Right atrium auricular region (tissue), 2 donors: Measurements from ENCODE around the gene IGFL4. TPM values are rescaled to one million over a fixed set of nuclear protein-coding genes. Genes with fewer than 3 reads are reported as not detected.

ENCODE experiments used
- DNase-seq: peaks from one replicate; pipeline ENCODE4 v3.0.0-alpha.2; 2019; ENCODE audit warnings: low spot score
- H3K27ac ChIP-seq, 2 donors: fragments of 200-600 bp; sonication (generic); 1 replicate in 1 of 2; 2 replicates in 1 of 2; pipeline ENCODE4 v1.5.1; 2016 to 2019
- H3K27me3 ChIP-seq, 2 donors: fragments of 200-600 bp; sonication (generic); one replicate each; pipeline versions ENCODE4 v1.5.1 to v1.6.0; 2017 to 2019
- H3K36me3 ChIP-seq: fragments of 200-600 bp; sonication (generic); one replicate; pipeline ENCODE4 v1.5.1; 2016
- H3K4me1 ChIP-seq, 2 donors: fragments of 200-600 bp; sonication (generic); one replicate each; pipeline versions ENCODE4 v1.5.1 to v1.6.0; 2017 to 2019
- H3K4me3 ChIP-seq, 2 donors: fragments of 200-600 bp; sonication (generic); 1 replicate in 1 of 2; 2 replicates in 1 of 2; pipeline ENCODE4 v1.5.1; 2017 to 2019; ENCODE audit warnings: mild to moderate bottlenecking in 1 of 2, moderate library complexity in 1 of 2
- H3K9me3 ChIP-seq, 2 donors: fragments of 200-600 bp; sonication (generic); one replicate each; pipeline ENCODE4 v1.5.1; 2019
- total RNA-seq, 2 donors: library from RNA; depleted of rRNA; stranded (reverse); fragments of >200 nt; gene quantifications; one replicate each; pipeline ENCODE4 v1.1.0, GENCODE V29; 2016
- TF ChIP-seq, protein P1 (sequence below), 2 donors: fragments of 200-600 bp; sonication (generic); IDR thresholded peaks; one replicate each; pipeline ENCODE4 v1.5.1; 2019; ENCODE audit warnings: antibody characterized with exemption in 2 of 2

Gene IGFL4
- total RNA-seq, 2 donors from 2014 or later, result not detected

DNA sequence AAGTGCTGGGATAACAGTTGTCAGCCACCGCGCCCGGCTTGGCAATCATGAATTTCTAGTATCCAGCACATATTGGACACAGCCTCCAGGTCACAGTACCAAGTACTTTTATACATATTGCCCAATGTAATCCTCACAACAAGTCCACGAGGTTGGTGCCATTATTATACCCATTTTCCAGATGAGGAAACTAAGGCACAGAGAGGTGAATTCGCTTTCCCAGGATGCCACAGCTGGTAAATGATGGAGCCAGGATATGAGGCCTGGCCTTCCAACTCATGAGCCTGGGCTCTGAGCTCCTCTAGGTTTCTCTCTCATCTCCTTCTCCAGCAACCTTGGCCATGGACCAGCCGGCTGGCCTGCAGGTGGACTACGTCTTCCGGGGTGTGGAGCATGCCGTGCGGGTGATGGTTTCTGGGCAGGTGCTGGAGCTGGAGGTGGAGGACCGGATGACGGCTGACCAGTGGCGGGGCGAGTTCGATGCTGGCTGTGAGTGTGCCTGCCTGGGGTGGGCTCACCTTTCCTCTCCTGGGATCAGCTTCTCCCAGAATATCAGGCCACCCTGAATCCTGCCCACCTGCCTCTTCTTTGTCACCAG lies 38.0 kb downstream of the IGFL4 start:
- Histone ChIP-seq H3K27ac (no peak overlapping the region), H3K36me3 (no peaks in the 10 kb centered on the region), H3K4me3 (no peak overlapping the region), H3K27me3 (no peaks in the 10 kb centered on the region), H3K9me3 (no peaks in the 10 kb centered on the region), H3K4me1 (peaks cover 0 to 18% of the 10 kb centered on the region in 2 donors)
- DNase-seq, result no peak
- TF ChIP-seq, protein P1, sequence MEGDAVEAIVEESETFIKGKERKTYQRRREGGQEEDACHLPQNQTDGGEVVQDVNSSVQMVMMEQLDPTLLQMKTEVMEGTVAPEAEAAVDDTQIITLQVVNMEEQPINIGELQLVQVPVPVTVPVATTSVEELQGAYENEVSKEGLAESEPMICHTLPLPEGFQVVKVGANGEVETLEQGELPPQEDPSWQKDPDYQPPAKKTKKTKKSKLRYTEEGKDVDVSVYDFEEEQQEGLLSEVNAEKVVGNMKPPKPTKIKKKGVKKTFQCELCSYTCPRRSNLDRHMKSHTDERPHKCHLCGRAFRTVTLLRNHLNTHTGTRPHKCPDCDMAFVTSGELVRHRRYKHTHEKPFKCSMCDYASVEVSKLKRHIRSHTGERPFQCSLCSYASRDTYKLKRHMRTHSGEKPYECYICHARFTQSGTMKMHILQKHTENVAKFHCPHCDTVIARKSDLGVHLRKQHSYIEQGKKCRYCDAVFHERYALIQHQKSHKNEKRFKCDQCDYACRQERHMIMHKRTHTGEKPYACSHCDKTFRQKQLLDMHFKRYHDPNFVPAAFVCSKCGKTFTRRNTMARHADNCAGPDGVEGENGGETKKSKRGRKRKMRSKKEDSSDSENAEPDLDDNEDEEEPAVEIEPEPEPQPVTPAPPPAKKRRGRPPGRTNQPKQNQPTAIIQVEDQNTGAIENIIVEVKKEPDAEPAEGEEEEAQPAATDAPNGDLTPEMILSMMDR (IDR thresholded peaks at IDR 0.05), result no peak

DNA sequence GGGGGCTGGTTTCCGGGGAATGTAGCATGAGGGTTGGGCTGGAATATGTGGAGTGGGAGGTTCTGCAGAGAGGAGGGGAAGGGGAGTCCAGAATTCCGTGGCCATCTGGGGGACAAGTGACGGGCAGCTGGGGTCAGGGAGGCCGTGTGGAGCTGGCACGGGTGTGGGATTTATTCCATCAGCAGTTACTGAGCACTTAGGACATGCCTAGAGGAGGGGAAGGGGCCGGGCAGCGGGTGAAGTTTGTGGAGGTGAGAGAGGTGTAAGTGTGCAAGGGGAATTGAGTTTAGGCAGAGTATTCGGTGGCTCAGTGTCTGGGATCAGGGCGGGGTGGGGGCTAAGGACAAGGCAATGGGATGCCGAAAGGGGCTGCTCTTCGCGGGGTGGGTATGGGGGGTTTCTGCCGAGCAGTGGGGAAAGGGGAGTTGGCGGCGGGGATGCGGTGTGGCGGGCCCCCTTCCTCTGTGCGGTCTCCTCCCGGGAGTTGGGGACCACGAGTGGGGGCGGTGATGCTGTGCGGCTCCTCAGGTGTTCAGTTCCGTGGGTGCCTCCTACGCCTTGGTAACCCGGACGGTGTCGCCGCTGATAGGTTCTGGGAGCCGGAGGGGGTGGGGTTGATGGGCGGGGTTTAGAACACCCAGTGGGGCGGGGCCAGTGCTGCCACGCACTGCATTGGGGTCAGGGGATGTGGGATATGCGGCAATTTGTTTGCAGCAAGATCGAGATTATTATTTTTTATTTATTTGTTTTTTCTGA lies 40.1 kb downstream of the IGFL4 start:
- TF ChIP-seq, protein P1 (IDR thresholded peaks at IDR 0.05), result no peak
- Histone ChIP-seq H3K4me1 (peaks cover 0 to 28% of the 10 kb centered on the region in 2 donors), H3K4me3 (peak overlapping the region in 1 of 2 donors; percentile 14), H3K27ac (no peak overlapping the region), H3K9me3 (no peaks in the 10 kb centered on the region), H3K27me3 (no peaks in the 10 kb centered on the region), H3K36me3 (no peaks in the 10 kb centered on the region)
- DNase-seq, result no peak

DNA sequence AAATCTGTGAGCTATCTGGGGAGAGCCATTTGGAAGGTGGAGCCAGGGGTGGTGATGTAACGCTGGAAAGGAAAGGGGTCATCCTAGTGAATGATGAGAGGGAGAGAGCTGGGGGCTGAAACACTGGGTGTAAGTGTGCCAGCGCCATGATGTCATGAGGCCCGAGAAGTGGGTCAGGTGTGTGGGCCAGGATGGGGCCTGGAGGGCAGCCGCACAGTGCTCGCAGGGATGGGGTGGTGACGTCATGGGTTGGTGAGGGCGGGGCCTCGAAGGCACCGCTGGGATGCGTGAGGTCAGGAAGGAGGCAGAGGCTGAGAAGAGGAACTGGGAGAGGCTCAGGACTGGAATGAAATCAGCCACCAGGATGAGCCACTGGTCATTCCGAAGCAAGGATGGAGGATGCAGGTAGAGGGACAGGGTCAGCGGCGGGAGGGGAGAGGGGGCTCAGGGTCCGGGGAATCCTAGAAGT lies 41.1 kb downstream of the IGFL4 start:
- H3K27ac ChIP-seq, result no peak overlapping the region
- H3K4me1 ChIP-seq, result peaks cover 0 to 28% of the 10 kb centered on the region in 2 donors
- H3K36me3 ChIP-seq, result no peaks in the 10 kb centered on the region
- TF ChIP-seq, protein P1 (IDR thresholded peaks at IDR 0.05), result no peak
- H3K4me3 ChIP-seq, result no peak overlapping the region
- no peaks in the 10 kb centered on the region for H3K27me3 ChIP-seq
- DNase-seq, result no peak
- H3K9me3 ChIP-seq, result no peaks in the 10 kb centered on the region

DNA sequence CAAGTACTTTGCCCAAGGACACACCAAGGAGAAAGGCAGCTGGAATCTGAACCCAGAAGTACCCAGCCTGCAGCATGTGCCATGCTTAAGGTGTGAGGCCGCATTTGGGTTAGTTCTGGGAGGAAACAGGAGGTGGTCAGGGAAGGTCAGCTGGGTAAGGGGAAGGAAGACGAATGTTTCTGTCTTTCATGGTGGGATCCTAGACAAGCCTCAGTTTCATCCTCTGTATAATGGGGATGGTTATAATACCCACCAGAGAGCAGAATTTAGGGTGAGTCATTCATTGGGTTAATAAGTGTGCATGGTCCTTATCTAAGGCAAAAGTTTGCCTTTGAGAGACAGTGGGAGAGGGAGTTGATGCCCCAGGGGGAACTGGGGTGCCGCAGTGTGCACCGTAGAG lies 42.0 kb downstream of the IGFL4 start:
- Histone ChIP-seq H3K4me1 (peaks cover 0 to 28% of the 10 kb centered on the region in 2 donors), H3K9me3 (no peaks in the 10 kb centered on the region), H3K36me3 (no peaks in the 10 kb centered on the region), H3K27me3 (no peaks in the 10 kb centered on the region), H3K4me3 (no peak overlapping the region), H3K27ac (no peak overlapping the region)
- no peak for DNase-seq
- TF ChIP-seq, protein P1 (IDR thresholded peaks at IDR 0.05), result no peak

DNA sequence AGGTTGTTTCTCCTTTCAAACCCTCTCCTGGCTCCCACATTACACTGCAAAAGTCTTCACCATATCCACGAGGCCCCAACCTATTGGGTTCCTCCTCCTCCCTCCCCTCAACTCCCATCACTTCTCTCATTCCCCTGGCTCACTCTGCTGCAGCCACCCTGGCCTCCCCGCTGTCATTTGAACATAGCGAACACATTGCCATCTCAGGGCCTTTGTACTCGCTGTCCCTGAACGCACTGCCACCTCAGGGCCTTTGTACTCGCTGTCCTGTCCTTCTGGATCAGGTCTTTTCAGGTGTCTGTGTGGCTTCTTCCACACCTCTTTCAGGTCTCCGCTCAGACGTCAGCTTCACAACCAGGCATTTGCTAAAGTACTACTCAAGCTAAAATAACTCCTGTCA lies 43.9 kb downstream of the IGFL4 start:
- no peaks in the 10 kb centered on the region for H3K36me3 ChIP-seq
- no peak overlapping the region for H3K27ac ChIP-seq
- DNase-seq, result no peak
- no peaks in the 10 kb centered on the region for H3K27me3 ChIP-seq
- H3K9me3 ChIP-seq, result no peaks in the 10 kb centered on the region
- no peak overlapping the region for H3K4me3 ChIP-seq
- TF ChIP-seq, protein P1 (IDR thresholded peaks at IDR 0.05), result no peak
- peaks cover 0 to 28% of the 10 kb centered on the region in 2 donors for H3K4me1 ChIP-seq
